Activated naive CD8-positive, alpha-beta T cell (primary cell): Measurements from ENCODE around the gene NPAS3.
A peak's percentile ranks its signal among the peaks of the same experiment; 100 is the strongest.

Source experiments
- H3K27ac Mint-ChIP-seq: one replicate; pipeline ENCODE4 v1.8.0; 2021; ENCODE audit warnings: mixed read lengths
- H3K27me3 Mint-ChIP-seq: one replicate; pipeline ENCODE4 v1.8.0; 2021; ENCODE audit warnings: mixed read lengths
- H3K36me3 Mint-ChIP-seq: one replicate; pipeline ENCODE4 v1.8.0; 2021; ENCODE audit warnings: mixed read lengths
- H3K4me1 Mint-ChIP-seq: one replicate; pipeline ENCODE4 v1.8.0; 2021; ENCODE audit warnings: low read depth, mixed read lengths
- H3K4me3 Mint-ChIP-seq: one replicate; pipeline ENCODE4 v1.8.0; 2021; ENCODE audit warnings: mild to moderate bottlenecking, mixed read lengths
- H3K9me3 Mint-ChIP-seq: one replicate; pipeline ENCODE4 v1.8.0; 2021; ENCODE audit warnings: low read depth, mixed read lengths

Gene NPAS3

GRCh38 chr14:32933629-32934072 is 5.0 kb upstream of the NPAS3 start:
- Mint-ChIP-seq H3K4me3 (peak overlapping the region; percentile 42), H3K27ac (no peak overlapping the region), H3K9me3 (no peaks in the 10 kb centered on the region)

GRCh38 chr14:32934073-32934880 is 4.4 kb upstream of the NPAS3 start:
- Mint-ChIP-seq H3K27ac (no peak overlapping the region), H3K4me3 (peak overlapping the region; percentile 42), H3K27me3 (peaks cover 35% of the 10 kb centered on the region), H3K36me3 (no peaks in the 10 kb centered on the region), H3K4me1 (peaks cover 16% of the 10 kb centered on the region), H3K9me3 (no peaks in the 10 kb centered on the region)

More at GRCh38 chr14:32933629-32934072, 5.0 kb upstream of the NPAS3 start:
- peaks cover 39% of the 10 kb centered on the region for H3K27me3 Mint-ChIP-seq
- H3K36me3 Mint-ChIP-seq, result no peaks in the 10 kb centered on the region
- peaks cover 16% of the 10 kb centered on the region for H3K4me1 Mint-ChIP-seq

DNA sequence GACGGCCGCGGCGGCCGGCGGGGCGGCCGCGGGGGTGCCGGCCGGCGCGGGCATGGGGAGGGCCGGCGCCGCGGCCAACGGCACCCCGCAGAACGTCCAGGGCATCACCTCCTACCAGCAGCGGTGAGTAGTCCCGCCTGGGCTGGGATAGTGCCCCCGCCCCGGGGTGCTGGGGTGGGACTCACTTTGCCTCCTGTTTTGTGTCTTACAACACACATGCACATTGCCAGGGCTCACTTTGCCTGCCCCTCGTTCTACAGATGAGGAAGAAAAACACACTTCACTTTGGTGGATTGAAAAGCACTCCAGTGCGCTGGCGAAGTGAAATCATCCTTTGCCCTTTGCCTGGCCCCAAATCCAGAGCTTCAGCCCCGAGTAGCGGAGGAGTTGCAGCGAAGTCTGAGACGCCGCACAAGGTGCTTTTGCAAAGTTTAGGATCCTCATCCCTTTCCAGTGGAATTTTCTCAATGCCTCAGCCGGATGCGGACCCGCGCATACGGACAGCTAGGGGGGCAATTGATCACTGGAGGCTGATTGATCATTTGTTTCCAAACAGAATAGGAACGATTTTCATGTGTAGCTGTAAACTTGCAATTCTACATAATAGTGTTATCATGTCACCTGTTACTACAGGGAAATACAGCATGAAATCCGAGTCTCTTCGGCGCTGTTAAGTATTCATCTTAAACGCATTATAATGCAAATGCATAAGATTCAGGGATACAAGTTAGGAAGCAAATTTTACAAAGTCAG is 3.6 kb upstream of the NPAS3 start:
- Mint-ChIP-seq H3K27me3 (peaks cover 39% of the 10 kb centered on the region), H3K36me3 (no peaks in the 10 kb centered on the region), H3K4me1 (peaks cover 21% of the 10 kb centered on the region), H3K4me3 (no peak overlapping the region), H3K27ac (no peak overlapping the region), H3K9me3 (no peaks in the 10 kb centered on the region)

DNA sequence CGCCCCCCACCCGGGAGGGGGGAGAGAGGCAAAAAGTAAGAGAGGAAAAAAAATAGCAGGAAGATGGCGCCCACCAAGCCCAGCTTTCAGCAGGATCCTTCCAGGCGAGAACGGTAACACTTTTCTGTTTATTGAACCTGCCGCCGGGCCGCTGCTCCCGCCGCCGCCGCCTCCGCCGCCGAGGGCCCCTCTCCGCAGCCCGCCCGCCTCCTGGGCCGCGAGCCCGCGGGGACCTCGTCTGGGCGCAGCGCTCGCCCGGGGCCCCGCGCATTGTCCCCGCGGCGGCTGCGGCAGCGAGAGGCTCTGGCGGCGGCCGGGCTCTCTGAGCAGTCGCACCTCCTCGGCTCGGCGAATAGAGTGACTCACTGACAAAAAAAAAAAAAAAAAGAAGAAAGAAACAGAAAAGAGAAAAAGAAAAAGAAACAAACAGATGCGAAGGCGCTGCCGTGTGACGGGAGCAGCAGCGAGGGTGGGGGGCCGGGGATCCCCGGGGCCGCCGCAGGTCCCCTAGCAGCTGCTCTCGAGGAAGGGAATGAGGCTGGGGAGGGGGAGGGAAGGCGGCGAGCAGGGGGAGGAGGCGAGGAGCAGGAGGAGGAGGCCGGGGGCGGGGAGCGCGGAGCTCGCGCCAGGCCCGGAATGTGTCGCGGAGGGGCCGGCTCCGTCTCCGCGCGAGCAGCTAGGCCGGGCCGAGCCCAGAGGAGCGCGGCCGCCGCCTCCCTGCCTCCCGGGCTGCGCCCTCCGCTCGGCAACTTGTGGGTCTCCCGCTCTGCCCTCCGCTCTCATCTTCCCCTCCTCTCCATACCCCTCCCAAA is 781 bp downstream of the NPAS3 start:
- Mint-ChIP-seq H3K9me3 (no peaks in the 10 kb centered on the region), H3K27ac (no peak overlapping the region), H3K4me1 (peaks cover 19% of the 10 kb centered on the region), H3K4me3 (peak overlapping the region; percentile 91), H3K36me3 (no peaks in the 10 kb centered on the region), H3K27me3 (peaks cover 37% of the 10 kb centered on the region)

- Mint-ChIP-seq H3K36me3 (no peaks in the 10 kb centered on the region), H3K27me3 (peaks cover 40% of the 10 kb centered on the region), H3K9me3 (no peaks in the 10 kb centered on the region), H3K4me1 (peaks cover 16% of the 10 kb centered on the region), H3K4me3 (peak overlapping the region; percentile 91), H3K27ac (no peak overlapping the region)
Measured at GRCh38 chr14:32940066-32940651, 1.5 kb downstream of the NPAS3 start.

DNA sequence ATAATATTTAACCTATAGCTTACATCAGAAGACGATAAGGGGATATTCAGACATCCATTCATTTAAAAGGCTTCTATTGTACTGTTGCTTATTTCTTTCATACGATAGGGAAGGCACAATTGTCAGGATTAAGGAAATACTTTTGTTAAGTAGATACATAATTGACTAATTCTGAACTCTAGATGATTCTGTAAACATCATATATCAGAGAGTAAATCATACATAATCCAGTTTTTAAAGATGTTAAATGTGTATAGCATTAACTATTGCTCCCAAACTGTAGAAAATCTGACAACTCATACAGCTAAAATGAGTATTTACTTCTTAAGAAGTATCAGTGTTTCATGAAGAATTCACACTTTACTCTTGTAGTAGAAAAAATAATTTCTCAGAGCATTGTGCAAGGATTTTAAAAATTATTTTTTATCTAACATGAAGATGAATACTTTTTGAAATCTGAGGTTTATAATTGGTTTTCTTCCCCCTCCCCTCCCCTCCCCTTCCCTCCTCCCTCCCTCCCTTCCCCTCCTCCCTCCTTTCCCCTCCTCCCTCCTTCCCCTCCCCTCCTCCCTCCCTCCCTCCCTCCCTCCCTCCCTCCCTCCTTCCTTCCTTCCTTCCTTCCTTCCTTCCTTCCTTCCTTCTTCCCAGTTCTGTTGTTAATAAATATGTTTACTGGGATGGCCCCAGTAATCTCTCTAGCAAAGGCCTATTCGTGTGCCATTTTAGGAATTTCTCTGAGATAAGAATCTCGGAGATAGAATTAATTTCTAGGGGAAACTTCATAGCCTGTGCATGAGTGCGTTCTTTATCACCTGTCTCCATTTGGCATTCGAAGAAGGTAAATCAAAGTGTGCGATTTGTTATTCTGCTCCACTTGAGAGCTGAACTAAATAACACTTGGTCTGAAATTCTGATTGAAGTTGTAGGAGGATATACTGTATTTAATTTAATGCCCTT is 2.3 kb downstream of the NPAS3 start:
- H3K4me1 Mint-ChIP-seq, result peaks cover 12% of the 10 kb centered on the region
- H3K4me3 Mint-ChIP-seq, result no peak overlapping the region
- H3K27me3 Mint-ChIP-seq, result peaks cover 37% of the 10 kb centered on the region
- H3K27ac Mint-ChIP-seq, result no peak overlapping the region
- no peaks in the 10 kb centered on the region for H3K36me3 Mint-ChIP-seq
- H3K9me3 Mint-ChIP-seq, result no peaks in the 10 kb centered on the region

DNA sequence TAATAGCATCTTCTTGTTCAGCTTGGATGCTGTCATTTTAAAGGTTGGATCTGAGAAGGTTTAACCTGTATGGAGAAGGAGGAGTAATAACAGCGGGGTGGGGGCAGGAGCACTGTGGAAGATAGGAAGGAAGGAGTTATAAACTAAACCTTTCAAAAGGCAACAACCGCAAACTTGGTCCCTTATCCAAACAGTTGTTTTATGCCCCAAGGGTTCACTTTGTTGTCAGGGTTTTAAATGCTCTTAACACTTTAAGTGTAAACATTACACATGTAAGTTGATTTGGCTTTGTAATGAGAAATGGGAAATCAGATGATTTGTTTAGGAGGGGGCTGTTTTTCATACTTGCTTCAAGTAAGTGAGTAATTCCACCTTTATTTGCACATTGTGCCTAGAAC is 3.0 kb downstream of the NPAS3 start:
- Mint-ChIP-seq H3K9me3 (no peaks in the 10 kb centered on the region), H3K27me3 (peaks cover 34% of the 10 kb centered on the region), H3K4me1 (peaks cover 12% of the 10 kb centered on the region), H3K36me3 (no peaks in the 10 kb centered on the region), H3K4me3 (no peak overlapping the region), H3K27ac (no peak overlapping the region)

DNA sequence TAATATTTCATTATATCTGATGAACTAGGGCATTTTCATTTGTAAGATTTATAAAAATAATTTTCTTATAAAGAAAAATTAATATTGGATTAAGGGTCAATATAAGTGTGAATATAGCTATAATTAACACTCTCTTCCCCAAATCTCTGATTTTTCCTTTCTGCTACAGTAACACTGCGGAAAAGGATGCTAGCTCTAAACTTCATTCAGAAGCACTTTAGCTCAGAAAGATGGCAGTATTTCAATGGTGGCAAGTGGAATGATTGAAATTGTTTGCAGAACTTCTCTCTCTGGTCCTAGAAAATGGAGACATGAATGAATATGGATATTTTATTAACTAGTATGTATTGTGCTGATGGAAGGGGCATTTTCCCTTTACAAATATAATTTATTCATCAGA is 8.4 kb downstream of the NPAS3 start:
- no peaks in the 10 kb centered on the region for H3K4me1 Mint-ChIP-seq

DNA sequence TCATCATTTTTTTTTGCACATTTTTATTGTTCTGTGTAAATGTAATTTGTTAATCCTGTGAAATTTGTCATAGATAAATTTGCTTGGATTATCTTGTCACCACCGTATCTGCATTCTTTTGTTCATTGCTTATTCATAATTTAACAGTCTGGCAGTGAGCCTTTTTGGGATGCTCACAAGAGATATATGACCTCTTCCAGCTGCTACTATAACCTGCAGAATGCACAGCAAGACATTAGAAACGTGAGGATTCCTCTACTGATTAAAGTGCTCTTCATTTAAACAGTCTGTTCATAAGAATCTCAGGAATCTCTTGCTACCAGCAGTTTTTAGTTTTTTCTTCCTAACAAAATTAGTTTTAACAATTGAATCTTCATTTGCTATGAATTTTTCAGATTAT is 9.1 kb downstream of the NPAS3 start:
- Mint-ChIP-seq H3K4me1 (no peaks in the 10 kb centered on the region), H3K4me3 (no peak overlapping the region), H3K9me3 (no peaks in the 10 kb centered on the region), H3K27me3 (peaks cover 18% of the 10 kb centered on the region), H3K36me3 (no peaks in the 10 kb centered on the region), H3K27ac (no peak overlapping the region)

More for the DNA sequence above, 8.4 kb downstream of the NPAS3 start:
- H3K4me3 Mint-ChIP-seq, result no peak overlapping the region
- no peaks in the 10 kb centered on the region for H3K36me3 Mint-ChIP-seq
- peaks cover 23% of the 10 kb centered on the region for H3K27me3 Mint-ChIP-seq
- no peak overlapping the region for H3K27ac Mint-ChIP-seq
- no peaks in the 10 kb centered on the region for H3K9me3 Mint-ChIP-seq

- no peaks in the 10 kb centered on the region for H3K4me1 Mint-ChIP-seq
- H3K9me3 Mint-ChIP-seq, result no peaks in the 10 kb centered on the region
- no peak overlapping the region for H3K4me3 Mint-ChIP-seq
- no peaks in the 10 kb centered on the region for H3K36me3 Mint-ChIP-seq
- H3K27me3 Mint-ChIP-seq, result peaks cover 11% of the 10 kb centered on the region
- H3K27ac Mint-ChIP-seq, result no peak overlapping the region
Measured at GRCh38 chr14:32950584-32950983, 11.9 kb downstream of the NPAS3 start.

GRCh38 chr14:32967421-32967820 is 28.7 kb downstream of the NPAS3 start:
- Mint-ChIP-seq H3K4me1 (no peaks in the 10 kb centered on the region), H3K27ac (no peak overlapping the region), H3K27me3 (peaks cover 4% of the 10 kb centered on the region), H3K4me3 (no peak overlapping the region), H3K9me3 (no peaks in the 10 kb centered on the region), H3K36me3 (no peaks in the 10 kb centered on the region)

DNA sequence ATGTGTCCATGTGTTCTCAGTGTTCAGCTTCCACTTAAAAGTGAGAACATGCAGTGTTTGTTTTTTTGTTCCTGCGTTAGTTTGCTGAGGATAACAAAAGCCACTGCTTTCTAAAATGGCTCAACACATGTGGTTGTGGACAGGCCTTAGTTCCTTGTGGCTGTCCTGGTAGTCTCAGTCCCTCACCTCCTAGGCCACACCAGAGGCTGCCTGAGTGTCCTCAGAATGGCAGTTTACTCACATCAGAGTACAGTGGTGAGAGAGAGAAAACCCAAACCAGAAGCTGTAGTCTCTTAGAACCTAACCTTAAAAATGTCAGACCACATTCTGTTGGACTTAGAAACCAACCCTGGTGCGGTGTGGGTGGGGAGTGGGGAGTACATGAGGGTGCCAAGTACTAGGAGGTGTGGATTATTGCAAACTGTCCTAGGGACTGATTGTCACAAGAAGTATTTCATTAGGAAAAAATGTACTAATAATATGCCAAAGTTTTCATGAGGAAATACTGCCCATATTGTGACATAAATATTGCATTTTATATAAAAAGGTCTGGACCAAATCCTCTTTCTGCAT is 30.4 kb downstream of the NPAS3 start:
- H3K4me3 Mint-ChIP-seq, result no peak overlapping the region
- H3K4me1 Mint-ChIP-seq, result no peaks in the 10 kb centered on the region
- no peak overlapping the region for H3K27ac Mint-ChIP-seq

DNA sequence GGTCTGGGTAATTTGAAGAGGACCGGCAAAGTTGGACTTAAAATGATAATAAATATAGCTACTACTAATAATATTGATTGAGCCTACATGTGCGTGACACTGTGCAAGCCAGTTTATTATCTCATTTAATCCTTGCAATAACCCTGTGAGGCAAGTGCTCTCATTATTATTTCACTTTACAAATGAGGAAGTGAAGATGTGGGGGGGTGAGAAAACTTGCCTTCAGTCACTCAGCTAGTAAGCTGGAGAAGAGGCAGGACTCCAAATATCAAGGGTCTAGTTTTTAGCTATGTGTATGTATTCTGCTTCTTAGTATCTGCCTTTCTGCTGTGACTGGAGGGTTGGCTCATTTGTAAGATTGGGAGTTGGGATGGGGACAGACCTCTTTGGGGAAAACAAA is 39.2 kb downstream of the NPAS3 start:
- Mint-ChIP-seq H3K9me3 (no peaks in the 10 kb centered on the region), H3K27ac (no peak overlapping the region), H3K36me3 (no peaks in the 10 kb centered on the region), H3K27me3 (no peaks in the 10 kb centered on the region), H3K4me3 (no peak overlapping the region), H3K4me1 (no peaks in the 10 kb centered on the region)

More for the DNA sequence above, 30.4 kb downstream of the NPAS3 start:
- no peaks in the 10 kb centered on the region for H3K27me3 Mint-ChIP-seq
- no peaks in the 10 kb centered on the region for H3K36me3 Mint-ChIP-seq
- no peaks in the 10 kb centered on the region for H3K9me3 Mint-ChIP-seq
